H1 (cell line): ENCODE measurements around the gene ASB16. TPM values are rescaled to one million over a fixed set of nuclear protein-coding genes. Genes with fewer than 3 reads are reported as not detected.

Source experiments
- CTCF ChIA-PET: fragments of 300-600 bp; sonication (Branson Sonifier 250); formaldehyde crosslinking; loops from one replicate; lab custom pipeline; 2021; ENCODE audit not compliant: partially characterized antibody; lab: Charles Lee
- POLR2A ChIA-PET: fragments of 300-600 bp; sonication (Branson Sonifier 250); formaldehyde crosslinking; loops from one replicate; lab custom pipeline; 2021; ENCODE audit warnings: inconsistent platforms; ENCODE audit not compliant: partially characterized antibody; lab: Charles Lee
- DNase-seq, 2 experiments: peaks; one replicate each; pipeline versions ENCODE4 v3.0.0 to v3.0.0-alpha.2; 2010 to 2022; ENCODE audit warnings: low spot score in 2 of 2, low read depth in 1 of 2, mixed read lengths in 1 of 2
- FAIRE-seq: peaks from 2 replicates; lab custom pipeline; 2011; peaks lifted over from hg19 to GRCh38; lab: Jason Lieb, UNC
- H2AFZ ChIP-seq: 2 replicates; pipeline ENCODE4 v1.8.1; 2012; ENCODE audit warnings: low read length, inconsistent platforms
- H2AK5ac ChIP-seq: 2 replicates; pipeline ENCODE4 v1.6.1; 2013; ENCODE audit warnings: low read depth, low read length
- H2BK120ac ChIP-seq: replicated peaks from 2 replicates; pipeline ENCODE3; 2013; ENCODE audit warnings: low read depth, low read length, inconsistent platforms
- H2BK12ac ChIP-seq: 2 replicates; pipeline ENCODE4 v1.6.1; 2013; ENCODE audit warnings: low read depth, low read length
- H2BK15ac ChIP-seq: 2 replicates; pipeline ENCODE4 v1.6.1; 2013; ENCODE audit warnings: low read length
- H2BK20ac ChIP-seq: 2 replicates; pipeline ENCODE4 v1.6.1; 2013; ENCODE audit warnings: low read length
- H2BK5ac ChIP-seq: 2 replicates; pipeline ENCODE4 v1.6.1; 2013; ENCODE audit warnings: low read depth, low read length
- H3K14ac ChIP-seq: 2 replicates; pipeline ENCODE4 v1.6.1; 2013; ENCODE audit warnings: inconsistent platforms; ENCODE audit not compliant: insufficient read length
- H3K18ac ChIP-seq: 2 replicates; pipeline ENCODE4 v1.6.1; 2013; ENCODE audit warnings: low read length; ENCODE audit errors: extremely low read depth
- H3K23ac ChIP-seq: 2 replicates; pipeline ENCODE4 v1.6.1; 2013; ENCODE audit warnings: inconsistent platforms; ENCODE audit not compliant: insufficient read length
- H3K23me2 ChIP-seq: 2 replicates; pipeline ENCODE4 v1.6.1; 2013; ENCODE audit warnings: low read depth, low read length
- H3K27ac ChIP-seq: 2 replicates; pipeline ENCODE4 v1.6.1; 2011; ENCODE audit warnings: low read depth, low read length, inconsistent platforms
- H3K27me3 ChIP-seq, 4 experiments: replicated peaks in 1 of 4; 1 replicate in 1 of 4; 2 replicates in 3 of 4; pipeline versions ENCODE4 v1.6.1 to v1.8.1; 2011 to 2013; ENCODE audit warnings: low read length in 3 of 4, mild to moderate bottlenecking in 3 of 4, inconsistent platforms in 2 of 4, mixed read lengths in 2 of 4, moderate library complexity in 1 of 4; ENCODE audit not compliant: control insufficient read depth in 3 of 4, insufficient read depth in 3 of 4; ENCODE audit errors: extremely low read depth in 1 of 4
- H3K36me3 ChIP-seq, 4 experiments: 2 replicates each; pipeline versions ENCODE4 v1.6.1 to v1.8.1; 2011 to 2013; ENCODE audit warnings: mild to moderate bottlenecking in 4 of 4, low read length in 3 of 4, moderate library complexity in 2 of 4, control low read depth in 1 of 4, inconsistent platforms in 1 of 4; ENCODE audit not compliant: insufficient read depth in 4 of 4, control insufficient read depth in 2 of 4
- H3K4ac ChIP-seq: replicated peaks from 2 replicates; pipeline ENCODE3; 2013; ENCODE audit warnings: low read length, low read depth, mixed read lengths, inconsistent platforms; ENCODE audit not compliant: insufficient read length
- H3K4me1 ChIP-seq, 4 experiments: replicated peaks in 1 of 4; 1 replicate in 1 of 4; 2 replicates in 3 of 4; pipeline versions ENCODE4 v1.6.1 to v1.8.1; 2011 to 2013; ENCODE audit warnings: low read length in 3 of 4, inconsistent platforms in 2 of 4, mixed read lengths in 1 of 4; ENCODE audit not compliant: insufficient read depth in 4 of 4, control insufficient read depth in 3 of 4
- H3K4me2 ChIP-seq, 2 experiments: 2 replicates each; pipeline versions ENCODE4 v1.6.1 to v1.8.1; 2011 to 2013; ENCODE audit warnings: low read depth in 2 of 2, low read length in 2 of 2, control low read depth in 1 of 2, inconsistent platforms in 1 of 2, mild to moderate bottlenecking in 1 of 2; ENCODE audit not compliant: insufficient read depth in 1 of 2
- H3K4me3 ChIP-seq, 4 experiments: fragments of 200-600, 300-600 bp in 1 of 4; sonication (generic), shearing (Covaris generic), sonication (Bioruptor Twin) in 1 of 4; 2 replicates each; pipeline versions ENCODE4 v1.5.1 to v1.8.1; 2011 to 2016; ENCODE audit warnings: low read length in 4 of 4, low read depth in 3 of 4, control low read depth in 2 of 4, inconsistent platforms in 2 of 4, mild to moderate bottlenecking in 2 of 4, mixed read lengths in 1 of 4, moderate library complexity in 1 of 4; ENCODE audit not compliant: insufficient read depth in 2 of 4; ENCODE audit errors: extremely low read depth in 1 of 4
- H3K56ac ChIP-seq: replicated peaks from 2 replicates; pipeline ENCODE3; 2013; ENCODE audit warnings: low read depth, mild to moderate bottlenecking, mixed read lengths, low read length, inconsistent platforms; ENCODE audit not compliant: insufficient read length
- H3K79me1 ChIP-seq: 2 replicates; pipeline ENCODE4 v1.6.1; 2013; ENCODE audit warnings: low read depth, low read length, control low read depth
- H3K79me2 ChIP-seq, 2 experiments: 2 replicates each; pipeline versions ENCODE4 v1.6.1 to v1.8.1; 2012 to 2013; ENCODE audit warnings: low read length in 2 of 2, mild to moderate bottlenecking in 2 of 2, inconsistent platforms in 1 of 2; ENCODE audit not compliant: insufficient read depth in 2 of 2, control insufficient read depth in 1 of 2
- H3K9ac ChIP-seq, 4 experiments: replicated peaks in 1 of 4; 1 replicate in 1 of 4; 2 replicates in 3 of 4; pipeline versions ENCODE4 v1.6.1 to v1.8.1; 2011 to 2013; ENCODE audit warnings: low read depth in 3 of 4, low read length in 3 of 4, control low read depth in 2 of 4, mild to moderate bottlenecking in 2 of 4, moderate library complexity in 2 of 4, inconsistent platforms in 1 of 4; ENCODE audit errors: extremely low read depth in 1 of 4
- H3K9me3 ChIP-seq, 2 experiments: 2 replicates each; pipeline versions ENCODE4 v1.6.1 to v1.8.1; 2012 to 2013; ENCODE audit warnings: mild to moderate bottlenecking in 2 of 2, moderate library complexity in 2 of 2, control low read depth in 1 of 2, inconsistent platforms in 1 of 2, low read depth in 1 of 2, low read length in 1 of 2, mixed read lengths in 1 of 2; ENCODE audit not compliant: insufficient read depth in 2 of 2
- H4K20me1 ChIP-seq, 2 experiments: replicated peaks in 1 of 2; 2 replicates each; pipeline versions ENCODE3 to v1.8.1; 2011 to 2013; ENCODE audit warnings: inconsistent platforms in 2 of 2, low read length in 2 of 2, mild to moderate bottlenecking in 1 of 2; ENCODE audit not compliant: insufficient read depth in 2 of 2, control insufficient read depth in 1 of 2
- H4K5ac ChIP-seq: 2 replicates; pipeline ENCODE4 v1.6.1; 2013; ENCODE audit warnings: low read length, low read depth, mixed read lengths, inconsistent platforms; ENCODE audit not compliant: insufficient read length
- H4K8ac ChIP-seq: 2 replicates; pipeline ENCODE4 v1.8.0; 2013; ENCODE audit warnings: mild to moderate bottlenecking, moderate library complexity, low read length, inconsistent platforms; ENCODE audit not compliant: insufficient read depth; ENCODE audit errors: extremely low read depth
- H4K91ac ChIP-seq: replicated peaks from 2 replicates; pipeline ENCODE3; 2013; ENCODE audit warnings: low read length, mixed read lengths, inconsistent platforms; ENCODE audit not compliant: insufficient read length
- CBX5 ChIP-seq: fragments of 300-800, 300-1000 bp; sonication (generic); IDR thresholded peaks from 2 replicates; pipeline ENCODE4 v1.7.1; 2016; ENCODE audit warnings: antibody characterized with exemption, low read length, low read depth
- CHD1 ChIP-seq: IDR thresholded peaks from 2 replicates; pipeline ENCODE4 v1.6.1; 2012; ENCODE audit warnings: low read depth, low read length, improper control_type of control experiment
- FOSL1 ChIP-seq: IDR thresholded peaks from 2 replicates; pipeline ENCODE4 v1.6.1; 2011; ENCODE audit warnings: mild to moderate bottlenecking, low read depth, low read length, moderate library complexity; ENCODE audit not compliant: insufficient read depth
- JUN ChIP-seq: IDR thresholded peaks from 2 replicates; pipeline ENCODE4 v1.6.1; 2011; ENCODE audit warnings: low read depth, mild to moderate bottlenecking, improper control_type of control experiment, low read length
- KDM4A ChIP-seq: IDR thresholded peaks from one replicate; pipeline ENCODE4 v1.7.1; 2012; ENCODE audit warnings: low read depth, mild to moderate bottlenecking, moderate library complexity, low read length, inconsistent platforms; ENCODE audit not compliant: severe bottlenecking
- POLR2AphosphoS5 ChIP-seq: IDR thresholded peaks from 2 replicates; pipeline ENCODE4 v1.6.1; 2011; ENCODE audit warnings: low read depth, low read length
- SIN3A ChIP-seq, 2 experiments: IDR thresholded peaks in 1 of 2; conservative IDR thresholded peaks in 1 of 2; 2 replicates each; pipeline ENCODE4 v1.6.1; 2011 to 2012; ENCODE audit warnings: low read length in 2 of 2, improper control_type of control experiment in 1 of 2, low read depth in 1 of 2, mild to moderate bottlenecking in 1 of 2
- TBP ChIP-seq: IDR thresholded peaks from 2 replicates; pipeline ENCODE4 v1.6.1; 2011; ENCODE audit warnings: low read depth, low read length, improper control_type of control experiment
- WGBS, 2 experiments: shearing (Covaris generic) in 1 of 2; methylation state at CpG; one replicate each; pipeline versions ENCODE4 v1.1.6 to v1.1.7; 2013 to 2015; ENCODE audit warnings: low lambda C conversion rate in 2 of 2, mixed read lengths in 2 of 2, inconsistent platforms in 1 of 2, low coverage in 1 of 2, missing lambda C conversion rate in 1 of 2; ENCODE audit not compliant: insufficient replicate concordance in 2 of 2, insufficient coverage in 1 of 2, insufficient read length in 1 of 2; ENCODE audit errors: extremely low coverage in 1 of 2, missing lambda C conversion rate in 1 of 2; 5-methylcytosine and 5-hydroxymethylcytosine counted together
- polyA plus RNA-seq, 7 experiments: library from polyadenylated mRNA; depleted of rRNA in 3 of 7; stranded (reverse) in 5 of 7; unstranded in 2 of 7; fragments of >200 nt in 5 of 7; fragments of 200-250 nt in 2 of 7; gene quantifications; 1 replicate in 5 of 7; 2 replicates in 1 of 7; 4 replicates in 1 of 7; pipeline versions ENCODE4 v1.2.1 to v1.2.3, GENCODE V29; 2011 to 2013; ENCODE audit warnings: missing spikeins in 2 of 7, mixed read lengths in 2 of 7
- total RNA-seq: library from RNA; stranded (reverse); fragmentation: NEBNext Ultra II Directional; extraction: Animal tissue kit (Norgen Biotek cat#: 25700); gene quantifications from 2 replicates; pipeline ENCODE4 v1.2.1, GENCODE V29; 2021

Gene ASB16
- total and polyA plus RNA-seq, 2 of the 8 experiments (the other 6 are each of a cell fraction or from before 2014, with no cell fraction given) = 0.05 TPM; not detected in 1

DNA sequence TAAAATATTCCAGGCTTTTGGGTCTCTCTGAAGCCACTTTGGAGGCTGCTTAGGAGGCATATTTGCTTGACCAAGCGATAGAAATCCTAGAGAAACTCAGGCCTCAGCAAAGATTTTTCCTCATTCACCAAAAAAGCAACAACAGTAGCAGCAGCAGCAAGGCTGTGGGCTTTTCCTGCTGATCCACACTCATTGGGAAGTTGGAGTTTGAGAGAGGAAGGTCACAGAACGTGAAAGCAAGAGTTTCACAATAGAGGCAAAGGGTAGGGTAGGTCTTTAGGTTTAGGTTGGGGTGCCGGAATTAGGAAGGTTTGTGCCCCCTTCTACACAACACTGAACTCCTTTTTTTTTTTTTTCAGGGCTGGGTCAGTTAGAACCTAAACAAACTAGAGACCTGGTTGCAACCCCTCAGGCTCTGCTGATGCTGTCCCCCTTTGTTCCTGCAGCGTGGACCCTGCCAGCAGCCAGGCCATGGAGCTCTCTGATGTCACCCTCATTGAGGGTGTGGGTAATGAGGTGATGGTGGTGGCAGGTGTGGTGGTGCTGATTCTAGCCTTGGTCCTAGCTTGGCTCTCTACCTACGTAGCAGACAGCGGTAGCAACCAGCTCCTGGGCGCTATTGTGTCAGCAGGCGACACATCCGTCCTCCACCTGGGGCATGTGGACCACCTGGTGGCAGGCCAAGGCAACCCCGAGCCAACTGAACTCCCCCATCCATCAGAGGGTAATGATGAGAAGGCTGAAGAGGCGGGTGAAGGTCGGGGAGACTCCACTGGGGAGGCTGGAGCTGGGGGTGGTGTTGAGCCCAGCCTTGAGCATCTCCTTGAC, 18.3 kb downstream of the ASB16 start:
- no peaks in the 10 kb centered on the region; the same call in 1 of the 2 replicates for H3K23me2 ChIP-seq
- no peak overlapping the region for H2BK20ac ChIP-seq
- H2BK120ac ChIP-seq = no peak overlapping the region
- H3K9ac ChIP-seq = no peak overlapping the region
- H2AK5ac ChIP-seq = no peak overlapping the region
- no peak overlapping the region for H2BK12ac ChIP-seq
- no peaks in the 10 kb centered on the region for H3K27me3 ChIP-seq
- H4K91ac ChIP-seq = no peak overlapping the region
- H2BK15ac ChIP-seq = no peak overlapping the region
- H3K27ac ChIP-seq = no peak overlapping the region
- H3K4me1 ChIP-seq = peaks cover 0 to 15% (median 10%) of the 10 kb centered on the region in 4 experiments; a peak in 6 of 7 replicates
- H4K5ac ChIP-seq = no peak overlapping the region
- H3K18ac ChIP-seq = no peak overlapping the region
- no peak overlapping the region for H3K56ac ChIP-seq
- ChIA-PET CTCF (interaction anchor here (0.7 to 1.8 kb wide), 10 partner anchors 9 to 520 kb away, joined by 3 to 6 read pairs (median 3); partner anchors contain the start of genes ASB16 and DBF4B), POLR2A (interaction anchor here (1.0 to 4.4 kb wide), 9 partner anchors 10 to 153 kb away, joined by 3 to 32 read pairs (median 6); partner anchors contain the start of gene ATXN7L3)
- no peak for FAIRE-seq
- peaks cover 0 to 32% of the 10 kb centered on the region in 2 experiments; a peak in 2 of 4 replicates for H3K79me2 ChIP-seq
- H4K20me1 ChIP-seq = peaks cover 0 to 14% of the 10 kb centered on the region in 2 experiments
- no peak overlapping the region for H3K14ac ChIP-seq
- no peaks in the 10 kb centered on the region for H3K9me3 ChIP-seq
- no peak overlapping the region for H3K4me3 ChIP-seq
- peaks cover 3 to 18% (median 9%) of the 10 kb centered on the region in 4 experiments; a peak in 5 of 8 replicates for H3K36me3 ChIP-seq
- DNase-seq = no peak
- no peak overlapping the region; a peak in 1 of 4 replicates for H3K4me2 ChIP-seq
- no peak overlapping the region for H3K4ac ChIP-seq
- no peak overlapping the region for H3K23ac ChIP-seq
- H3K79me1 ChIP-seq = peaks cover 6% of the 10 kb centered on the region
- no peak for TF ChIP-seq POLR2AphosphoS5
- TF ChIP-seq CHD1 = no peak
- no peak for TF ChIP-seq SIN3A (conservative IDR thresholded peaks at IDR 0.05 in 1 of 2, IDR thresholded peaks at IDR 0.05 in 1 of 2; ENCODE audit: low read depth in 1 of 2, low read length in 2 of 2)
- TF ChIP-seq KDM4A = no peak
- TF ChIP-seq TBP = no peak
- no peak for TF ChIP-seq CBX5
- no peak for TF ChIP-seq FOSL1
- no peak for TF ChIP-seq JUN
- no peak overlapping the region for H4K8ac ChIP-seq
- no peak overlapping the region for H2AFZ ChIP-seq
- H2BK5ac ChIP-seq = no peak overlapping the region
- WGBS, 2 experiments = 93% methylated on average over 12 of the region's 12 CpGs; no CpG with 5 or more reads in 1 of the 2 experiments
